LNCaP clone FGC (cell line): ENCODE data around the gene WHRN.
A peak's percentile ranks its signal among the peaks of the same experiment; 100 is the strongest.

Experiments used
- DNase-seq: peaks from one replicate; pipeline ENCODE4 v3.0.0-alpha.2; 2011; ENCODE audit warnings: low read depth
- H3K4me3 ChIP-seq: 2 replicates; pipeline ENCODE4 v1.5.1; 2011; ENCODE audit warnings: mild to moderate bottlenecking, low read depth, low read length, control low read depth
- CTCF ChIP-seq: IDR thresholded peaks from 2 replicates; pipeline ENCODE4 v1.5.1; 2012; ENCODE audit warnings: mild to moderate bottlenecking; ENCODE audit not compliant: control insufficient read depth, insufficient read depth; ENCODE audit errors: extremely low read depth

WHRN gene

GRCh38 chr9:114515528-114515927 is 10.3 kb upstream of the WHRN start:
- H3K4me3 ChIP-seq, result no peak overlapping the region
- DNase-seq, result no peak
- TF ChIP-seq CTCF, result no peak

GRCh38 chr9:114513959-114514267 is 8.6 kb upstream of the WHRN start:
- TF ChIP-seq CTCF, result no peak
- no peak overlapping the region for H3K4me3 ChIP-seq
- no peak for DNase-seq

- TF ChIP-seq CTCF, result no peak
- DNase-seq, result no peak
- H3K4me3 ChIP-seq, result no peak overlapping the region
Measured at GRCh38 chr9:114513055-114513958, 8.0 kb upstream of the WHRN start.

DNA sequence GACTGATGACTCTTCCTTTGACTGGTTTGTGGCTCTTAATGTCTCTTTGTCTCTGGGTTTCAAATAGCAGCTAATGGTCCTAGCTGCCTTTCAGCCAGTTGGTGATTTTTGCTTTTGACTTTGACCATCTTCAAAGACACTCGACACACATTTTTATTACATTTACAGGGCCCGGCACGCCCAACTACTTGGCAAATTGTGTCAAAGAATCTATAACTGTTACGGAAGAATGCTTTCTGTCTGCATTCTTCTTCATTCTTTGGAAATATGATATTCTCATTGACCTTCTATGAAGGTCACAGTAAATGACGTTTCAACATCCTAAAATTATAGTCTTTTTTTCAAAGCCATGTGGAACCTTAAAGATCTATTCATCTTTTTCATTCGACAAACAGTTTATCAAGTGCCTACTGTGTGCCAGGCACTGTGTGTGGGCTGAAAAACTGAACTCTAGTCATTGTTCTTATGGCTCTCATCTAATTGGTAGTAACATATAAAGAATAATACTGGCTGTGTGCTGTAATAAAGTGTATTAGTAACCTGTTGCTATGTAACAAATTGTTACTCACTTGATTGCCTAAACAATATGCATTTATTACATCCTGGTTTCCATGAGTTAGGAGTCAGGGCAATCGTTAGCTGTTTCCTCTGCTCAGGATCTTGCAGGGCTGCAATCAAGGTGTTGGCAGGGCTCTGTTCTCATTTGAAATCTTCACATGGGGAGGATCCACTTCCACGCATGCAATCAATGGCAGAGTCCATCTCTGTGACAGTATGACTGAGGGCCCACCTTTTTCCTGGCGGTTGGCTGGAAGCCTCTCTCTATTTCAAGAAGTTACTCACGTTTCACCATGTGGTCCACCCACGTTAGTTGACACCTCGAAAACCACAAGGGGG is 7.0 kb upstream of the WHRN start:
- no peak for TF ChIP-seq CTCF
- no peak overlapping the region for H3K4me3 ChIP-seq
- no peak for DNase-seq

- DNase-seq, result no peak
- TF ChIP-seq CTCF, result peak; percentile 57
- H3K4me3 ChIP-seq, result no peak overlapping the region
Measured at GRCh38 chr9:114507726-114508125, 2.5 kb upstream of the WHRN start.

- no peak for TF ChIP-seq CTCF
- H3K4me3 ChIP-seq, result peak overlapping the region; percentile 78
Measured at GRCh38 chr9:114506082-114506390, 763 bp upstream of the WHRN start.

More at GRCh38 chr9:114506082-114506390, 763 bp upstream of the WHRN start:
- no peak for DNase-seq
